GM13977 (cell line): Measurements from ENCODE around the gene PLA2G4E.

ENCODE experiments used
- DNase-seq: peaks from one replicate; pipeline ENCODE4 v3.0.0; 2012; ENCODE audit warnings: low spot score
- in situ Hi-C: fragments of 300-500 bp; cut with MboI; formaldehyde crosslinking; loops from one replicate; pipeline ENCODE4 v1.12.0; 2022; ENCODE audit warnings: low sequenced_read_pairs, low pct_unique_long_range_greater_than_20kb, mixed read lengths, inconsistent platforms; ENCODE audit not compliant: unreplicated experiment
- TF ChIP-seq, protein P1 (sequence below): IDR thresholded peaks from 2 replicates; pipeline ENCODE4 v1.5.1; 2012; ENCODE audit warnings: mild to moderate bottlenecking, control low read depth; ENCODE audit not compliant: insufficient read depth; ENCODE audit errors: extremely low read depth, missing control alignments

PLA2G4E gene

DNA sequence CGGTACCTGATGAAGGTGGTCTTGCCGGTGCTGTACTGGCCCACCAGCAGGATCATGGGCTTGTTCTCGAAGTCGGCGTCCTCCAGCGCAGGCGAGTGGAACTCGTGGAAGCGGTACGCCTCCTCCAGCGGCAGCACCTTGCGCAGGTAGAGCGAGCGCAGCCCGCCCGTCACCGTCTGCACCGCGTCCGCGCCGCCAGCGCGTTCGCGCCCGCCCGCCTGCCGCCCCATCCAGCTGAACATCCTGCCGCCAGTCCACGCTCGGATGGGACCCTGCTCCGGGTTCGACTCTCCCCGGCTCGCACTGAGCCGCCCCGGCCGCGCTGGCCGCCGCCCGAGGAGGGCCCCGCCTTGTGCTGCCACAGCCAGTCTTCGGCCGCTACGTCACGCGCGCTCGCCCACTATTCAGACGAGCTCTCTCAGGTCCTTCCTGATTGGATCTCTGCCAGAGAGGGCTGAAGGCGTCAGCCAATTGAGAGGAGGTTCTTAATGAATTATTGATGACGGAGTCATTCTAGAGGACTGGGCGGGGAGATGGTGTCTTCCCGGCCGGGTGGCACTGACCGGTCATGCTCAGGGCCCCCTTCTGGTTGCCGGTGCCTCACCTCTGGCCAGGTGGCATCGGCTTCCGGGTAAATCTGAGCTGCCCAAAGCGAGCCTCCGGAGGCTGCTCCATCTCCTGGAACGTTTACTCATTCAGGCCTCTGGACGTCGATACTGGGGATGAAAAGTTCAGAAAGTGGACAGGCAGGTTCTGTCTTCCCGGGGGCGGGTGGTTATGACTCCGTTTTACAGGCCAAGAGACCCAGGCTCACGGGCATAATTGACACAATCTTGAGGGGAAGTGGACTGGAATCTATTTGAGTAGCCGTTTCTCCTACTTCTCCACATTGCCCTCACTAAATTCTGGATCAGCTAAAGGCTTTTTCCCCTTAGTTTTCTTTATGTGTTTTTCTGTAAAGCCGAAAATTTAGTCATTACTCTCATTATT, 48.3 kb downstream of the PLA2G4E start, which contains the start of gene EHD4:
Gene EHD4 (minus strand): TSS at position 305 of the 990 bp plus-strand sequence. CDS start 63 bp downstream, at position 242.
- TF ChIP-seq, protein P1, sequence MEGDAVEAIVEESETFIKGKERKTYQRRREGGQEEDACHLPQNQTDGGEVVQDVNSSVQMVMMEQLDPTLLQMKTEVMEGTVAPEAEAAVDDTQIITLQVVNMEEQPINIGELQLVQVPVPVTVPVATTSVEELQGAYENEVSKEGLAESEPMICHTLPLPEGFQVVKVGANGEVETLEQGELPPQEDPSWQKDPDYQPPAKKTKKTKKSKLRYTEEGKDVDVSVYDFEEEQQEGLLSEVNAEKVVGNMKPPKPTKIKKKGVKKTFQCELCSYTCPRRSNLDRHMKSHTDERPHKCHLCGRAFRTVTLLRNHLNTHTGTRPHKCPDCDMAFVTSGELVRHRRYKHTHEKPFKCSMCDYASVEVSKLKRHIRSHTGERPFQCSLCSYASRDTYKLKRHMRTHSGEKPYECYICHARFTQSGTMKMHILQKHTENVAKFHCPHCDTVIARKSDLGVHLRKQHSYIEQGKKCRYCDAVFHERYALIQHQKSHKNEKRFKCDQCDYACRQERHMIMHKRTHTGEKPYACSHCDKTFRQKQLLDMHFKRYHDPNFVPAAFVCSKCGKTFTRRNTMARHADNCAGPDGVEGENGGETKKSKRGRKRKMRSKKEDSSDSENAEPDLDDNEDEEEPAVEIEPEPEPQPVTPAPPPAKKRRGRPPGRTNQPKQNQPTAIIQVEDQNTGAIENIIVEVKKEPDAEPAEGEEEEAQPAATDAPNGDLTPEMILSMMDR: peak; percentile 47
- DNase-seq: peak; percentile 97
- in situ Hi-C loops: no loop called here

DNA sequence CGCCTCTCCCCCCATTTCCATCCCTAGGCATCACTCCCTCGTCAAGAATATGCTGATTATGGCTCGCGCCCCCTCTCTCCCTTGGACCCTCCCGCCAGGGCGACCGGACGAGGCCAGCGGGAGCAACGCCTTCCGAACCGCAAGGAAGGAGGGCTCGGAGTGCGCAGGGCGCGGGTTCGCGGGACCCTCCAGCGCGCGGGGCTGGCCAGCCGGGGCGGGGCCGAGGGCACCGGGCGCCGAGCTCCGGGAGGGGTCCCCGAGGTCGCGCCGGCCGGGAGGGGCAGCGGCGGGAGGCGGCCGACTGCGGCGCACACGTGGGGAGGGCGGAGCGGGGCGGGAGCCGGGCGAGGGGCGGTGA, 49.0 kb downstream of the PLA2G4E start:
- in situ Hi-C loops: no loop called here
- TF ChIP-seq, protein P1: no peak
- peak; percentile 57 for DNase-seq

DNA sequence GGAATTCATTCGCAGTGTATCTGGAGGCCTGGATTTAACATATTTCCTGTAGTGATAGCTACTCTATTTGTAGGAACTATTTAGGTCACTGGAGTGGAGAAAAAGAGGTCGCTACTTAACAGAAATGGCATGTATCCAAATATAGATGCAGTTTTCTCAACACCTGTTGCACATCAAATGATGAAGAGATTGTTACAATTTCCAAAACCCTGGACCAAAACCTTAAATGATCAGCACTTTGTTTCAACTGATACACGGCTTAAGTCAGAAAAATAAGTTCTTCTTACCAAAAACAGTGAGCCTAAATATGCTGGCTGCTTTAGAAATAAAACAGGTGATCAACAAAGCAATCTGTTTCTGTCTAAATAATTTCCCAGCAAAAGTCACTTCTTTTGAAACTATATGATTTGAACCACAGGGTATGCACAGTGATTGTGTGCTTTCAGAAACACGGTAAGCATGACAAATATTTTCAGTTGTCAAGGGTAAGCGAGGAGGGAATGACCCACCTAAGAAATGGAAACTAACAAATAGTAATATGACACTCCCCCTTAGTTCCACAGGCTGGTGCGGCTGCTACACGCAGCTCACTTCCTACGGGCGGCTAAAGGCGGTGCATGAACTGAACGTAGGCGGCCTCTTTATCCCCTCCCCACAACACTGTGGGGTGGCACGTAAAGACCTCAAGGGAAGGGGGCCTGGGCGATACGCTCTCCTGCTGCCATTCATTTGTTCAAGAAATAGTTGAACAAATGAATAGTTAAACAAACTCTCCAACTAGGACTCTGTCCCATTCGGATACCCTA, 49.5 kb downstream of the PLA2G4E start:
- DNase-seq: peak; percentile 90
- in situ Hi-C loops: no loop called here
- TF ChIP-seq, protein P1: no peak

DNA sequence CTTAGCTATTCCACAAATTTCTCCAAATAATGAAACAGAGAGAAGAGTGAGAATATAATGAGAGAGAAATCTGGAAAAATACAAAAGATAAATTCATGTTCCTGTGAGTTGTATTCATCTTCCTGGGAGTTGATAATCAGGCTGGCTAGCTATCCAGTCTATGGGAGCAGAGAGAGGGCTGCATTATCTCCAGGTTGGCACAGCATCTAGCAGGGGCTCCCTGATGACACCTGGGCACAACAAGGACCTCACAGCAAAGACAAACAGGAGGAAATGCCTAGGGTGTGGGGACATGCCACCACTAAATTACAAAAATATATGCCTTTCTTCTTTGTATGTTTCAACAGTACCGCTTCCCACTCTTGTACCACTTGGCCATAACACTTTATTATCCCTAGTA, 50.4 kb downstream of the PLA2G4E start:
- no peak for DNase-seq
- TF ChIP-seq, protein P1: no peak
- in situ Hi-C loops: no loop called here

DNA sequence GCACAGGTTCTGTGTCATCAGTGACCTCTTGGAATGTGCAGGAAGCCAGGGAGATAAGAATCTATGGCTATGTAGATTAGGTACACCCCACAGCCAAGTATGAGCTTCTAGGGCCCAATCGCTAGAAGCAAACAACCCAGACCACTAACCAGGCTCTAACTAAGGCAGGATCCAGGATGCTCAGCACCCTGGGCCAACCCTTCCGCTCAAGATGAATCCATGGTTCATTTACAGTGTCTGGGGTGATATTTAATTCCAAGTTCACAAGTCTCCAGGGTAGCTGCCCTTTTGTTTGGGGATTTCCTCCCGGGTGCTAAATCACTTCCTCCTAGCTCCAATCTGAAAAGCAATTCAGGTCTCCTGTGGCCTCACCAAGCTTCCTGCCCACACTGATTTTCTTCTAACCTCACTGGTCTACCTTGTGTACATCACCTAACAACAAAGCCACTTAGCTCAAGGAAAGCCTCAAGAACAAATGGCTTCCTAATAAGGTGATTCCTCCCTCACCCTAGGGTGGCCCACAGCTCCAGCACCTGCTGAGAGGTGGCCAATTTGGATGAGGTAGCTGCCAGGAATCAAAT, 50.9 kb downstream of the PLA2G4E start:
- in situ Hi-C loops: no loop called here
- TF ChIP-seq, protein P1: no peak
- DNase-seq: peak; percentile 61

DNA sequence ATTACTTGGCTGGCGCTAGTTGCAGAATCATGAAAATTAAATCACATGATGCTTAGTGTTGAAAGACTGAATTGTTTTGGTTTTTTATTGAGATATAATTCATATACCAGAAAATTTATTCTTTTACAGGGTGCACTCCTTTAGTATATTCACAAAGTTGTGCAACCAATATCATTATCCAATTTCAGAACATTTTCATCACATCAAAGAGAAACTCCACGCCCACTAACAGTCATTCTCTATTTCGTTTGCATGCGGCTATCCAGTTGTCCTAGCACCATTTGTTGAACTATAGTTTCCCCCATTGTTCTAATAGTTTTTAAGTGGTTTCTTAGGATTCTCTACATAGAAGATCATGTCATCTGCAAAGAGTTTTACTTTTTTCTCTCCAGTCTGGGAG, 52.1 kb downstream of the PLA2G4E start:
- TF ChIP-seq, protein P1: no peak
- in situ Hi-C loops: no loop called here
- no peak for DNase-seq
